OCI-LY1 (cell line): Measurements from ENCODE around the gene MON1A.

Experiments used
- H2AFZ ChIP-seq: fragments of 200-600 bp; sonication (generic), shearing (Covaris generic); 2 replicates; pipeline ENCODE4 v1.6.0; 2014; ENCODE audit warnings: antibody characterized with exemption, mild to moderate bottlenecking, low read length
- H3F3A ChIP-seq: fragments of 200-600 bp; sonication (generic), shearing (Covaris generic); 2 replicates; pipeline ENCODE4 v1.6.0; 2014; ENCODE audit warnings: mild to moderate bottlenecking, antibody characterized with exemption, low read length, moderate library complexity; ENCODE audit not compliant: insufficient read depth
- H3K27ac ChIP-seq: fragments of 200-600 bp; sonication (generic); 2 replicates; pipeline ENCODE4 v1.5.1; 2014; ENCODE audit warnings: low read length, mixed run types, mild to moderate bottlenecking, low read depth; ENCODE audit not compliant: poor library complexity, severe bottlenecking
- H3K27me3 ChIP-seq: fragments of 200-600 bp; sonication (generic); 2 replicates; pipeline ENCODE4 v1.6.0; 2014; ENCODE audit warnings: antibody characterized with exemption, mild to moderate bottlenecking, low read length, moderate library complexity; ENCODE audit not compliant: insufficient read depth
- H3K36me3 ChIP-seq: fragments of 200-600 bp; sonication (generic); 2 replicates; pipeline ENCODE4 v1.6.1; 2014; ENCODE audit warnings: mild to moderate bottlenecking, antibody characterized with exemption, low read length, moderate library complexity, mixed read lengths; ENCODE audit not compliant: insufficient read depth
- H3K4me1 ChIP-seq: fragments of 200-600 bp; sonication (generic); 2 replicates; pipeline ENCODE4 v1.5.1; 2014; ENCODE audit warnings: mild to moderate bottlenecking, low read length, moderate library complexity; ENCODE audit not compliant: insufficient read depth, severe bottlenecking
- H3K4me2 ChIP-seq: fragments of 200-600 bp; sonication (generic), shearing (Covaris generic); 2 replicates; pipeline ENCODE4 v1.6.1; 2014; ENCODE audit warnings: low read length
- H3K4me3 ChIP-seq: fragments of 200-600 bp; sonication (generic); 2 replicates; pipeline ENCODE4 v1.5.1; 2014; ENCODE audit warnings: low read length, low read depth, mild to moderate bottlenecking, mixed read lengths; ENCODE audit not compliant: poor library complexity, severe bottlenecking
- H3K79me2 ChIP-seq: fragments of 200-600 bp; shearing (Covaris generic); 2 replicates; pipeline ENCODE4 v1.6.1; 2016; ENCODE audit warnings: mixed run types, low read length, mixed read lengths; ENCODE audit not compliant: insufficient read depth
- H3K9ac ChIP-seq: fragments of 200-600 bp; sonication (generic), shearing (Covaris generic); 2 replicates; pipeline ENCODE4 v1.6.1; 2014; ENCODE audit warnings: mild to moderate bottlenecking, low read length, mixed read lengths
- H3K9me2 ChIP-seq: fragments of 200-600 bp; sonication (generic), shearing (Covaris generic); 2 replicates; pipeline ENCODE4 v1.6.1; 2014; ENCODE audit warnings: low read depth, mild to moderate bottlenecking, low read length, mixed read lengths
- H3K9me3 ChIP-seq: fragments of 200-600 bp; shearing (Covaris generic); 2 replicates; pipeline ENCODE4 v1.6.1; 2014; ENCODE audit warnings: low read length, mixed read lengths
- H4K20me1 ChIP-seq: fragments of 200-600 bp; sonication (generic), shearing (Covaris generic); 2 replicates; pipeline ENCODE4 v1.6.0; 2016; ENCODE audit warnings: mild to moderate bottlenecking, low read length; ENCODE audit not compliant: insufficient read depth
- EZH2 ChIP-seq: fragments of 200-600 bp; sonication (generic), shearing (Covaris generic); IDR thresholded peaks from 2 replicates; pipeline ENCODE4 v1.8.0; 2017; ENCODE audit warnings: borderline replicate concordance, mixed run types, mild to moderate bottlenecking, antibody characterized with exemption, low read length, moderate library complexity, mixed read lengths
- TF ChIP-seq, protein P1 (sequence below): fragments of 200-600 bp; sonication (generic), shearing (Covaris generic); IDR thresholded peaks from 2 replicates; pipeline ENCODE4 v1.5.1; 2017; ENCODE audit warnings: mild to moderate bottlenecking, antibody characterized with exemption, low read length, moderate library complexity, mixed read lengths

Gene MON1A

DNA sequence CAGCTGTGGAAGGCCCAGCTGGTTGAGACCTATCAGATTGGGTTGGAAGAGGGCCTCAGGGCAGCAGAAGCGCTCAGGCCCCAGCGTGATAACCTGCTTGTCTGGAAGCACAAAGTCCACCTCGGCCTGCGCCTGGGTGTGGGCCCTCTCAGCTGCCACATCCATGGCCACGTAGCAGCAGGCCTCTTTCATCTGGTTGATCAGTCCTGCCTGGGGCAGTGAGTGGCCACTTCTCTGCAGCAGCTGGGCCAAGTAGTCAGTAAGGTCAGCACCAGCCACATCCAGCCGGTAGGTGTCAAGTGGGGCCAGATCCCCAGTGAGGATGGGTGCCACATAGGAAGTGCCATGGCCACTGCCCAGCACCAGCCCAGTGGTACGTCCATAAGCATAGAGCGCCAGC, 56.0 kb downstream of the MON1A start:
- Histone ChIP-seq H3K4me3 (no peak overlapping the region), H3K9me3 (no peaks in the 10 kb centered on the region), H3K9ac (no peak overlapping the region), H3K4me1 (peaks cover 8% of the 10 kb centered on the region), H3K27me3 (no peaks in the 10 kb centered on the region), H3K36me3 (no peaks in the 10 kb centered on the region), H3F3A (no peaks in the 10 kb centered on the region), H3K79me2 (no peaks in the 10 kb centered on the region), H3K27ac (no peak overlapping the region), H2AFZ (no peak overlapping the region), H3K9me2 (no peaks in the 10 kb centered on the region), H3K4me2 (no peak overlapping the region), H4K20me1 (no peaks in the 10 kb centered on the region)
- TF ChIP-seq, protein P1, sequence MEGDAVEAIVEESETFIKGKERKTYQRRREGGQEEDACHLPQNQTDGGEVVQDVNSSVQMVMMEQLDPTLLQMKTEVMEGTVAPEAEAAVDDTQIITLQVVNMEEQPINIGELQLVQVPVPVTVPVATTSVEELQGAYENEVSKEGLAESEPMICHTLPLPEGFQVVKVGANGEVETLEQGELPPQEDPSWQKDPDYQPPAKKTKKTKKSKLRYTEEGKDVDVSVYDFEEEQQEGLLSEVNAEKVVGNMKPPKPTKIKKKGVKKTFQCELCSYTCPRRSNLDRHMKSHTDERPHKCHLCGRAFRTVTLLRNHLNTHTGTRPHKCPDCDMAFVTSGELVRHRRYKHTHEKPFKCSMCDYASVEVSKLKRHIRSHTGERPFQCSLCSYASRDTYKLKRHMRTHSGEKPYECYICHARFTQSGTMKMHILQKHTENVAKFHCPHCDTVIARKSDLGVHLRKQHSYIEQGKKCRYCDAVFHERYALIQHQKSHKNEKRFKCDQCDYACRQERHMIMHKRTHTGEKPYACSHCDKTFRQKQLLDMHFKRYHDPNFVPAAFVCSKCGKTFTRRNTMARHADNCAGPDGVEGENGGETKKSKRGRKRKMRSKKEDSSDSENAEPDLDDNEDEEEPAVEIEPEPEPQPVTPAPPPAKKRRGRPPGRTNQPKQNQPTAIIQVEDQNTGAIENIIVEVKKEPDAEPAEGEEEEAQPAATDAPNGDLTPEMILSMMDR, result no peak
- no peak for TF ChIP-seq EZH2

DNA sequence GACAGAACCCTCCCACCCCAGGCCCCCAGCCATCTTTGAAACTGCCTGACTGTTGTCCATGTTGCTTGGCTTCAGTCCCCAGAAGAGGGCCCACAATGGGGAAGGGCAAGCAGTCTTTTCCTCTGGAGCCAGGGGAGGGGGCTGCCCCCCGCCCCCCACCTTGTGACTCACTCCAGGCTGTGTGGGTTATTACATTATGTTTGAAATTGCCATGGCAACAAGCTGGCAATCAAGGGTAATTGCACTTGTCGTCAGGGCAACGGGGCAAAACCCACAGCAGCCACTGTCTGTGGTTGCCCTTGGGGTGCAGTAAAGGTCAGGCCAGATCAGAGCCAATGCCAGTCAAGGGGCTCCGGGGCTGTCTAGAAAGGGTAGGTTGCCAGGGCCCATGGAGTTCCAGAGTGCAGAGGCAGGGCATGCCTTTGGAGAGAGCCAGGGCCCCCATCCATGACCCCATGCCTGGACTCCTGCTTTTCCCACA, 56.8 kb downstream of the MON1A start:
- Histone ChIP-seq H3K27me3 (no peaks in the 10 kb centered on the region), H3K9ac (no peak overlapping the region), H3K4me3 (no peak overlapping the region), H3K36me3 (no peaks in the 10 kb centered on the region), H3K4me2 (no peak overlapping the region), H3K79me2 (no peaks in the 10 kb centered on the region), H3K9me3 (no peaks in the 10 kb centered on the region), H3F3A (no peaks in the 10 kb centered on the region), H2AFZ (no peak overlapping the region), H4K20me1 (no peaks in the 10 kb centered on the region), H3K9me2 (no peaks in the 10 kb centered on the region), H3K27ac (no peak overlapping the region), H3K4me1 (peaks cover 8% of the 10 kb centered on the region)
- TF ChIP-seq, protein P1, result no peak
- no peak for TF ChIP-seq EZH2

DNA sequence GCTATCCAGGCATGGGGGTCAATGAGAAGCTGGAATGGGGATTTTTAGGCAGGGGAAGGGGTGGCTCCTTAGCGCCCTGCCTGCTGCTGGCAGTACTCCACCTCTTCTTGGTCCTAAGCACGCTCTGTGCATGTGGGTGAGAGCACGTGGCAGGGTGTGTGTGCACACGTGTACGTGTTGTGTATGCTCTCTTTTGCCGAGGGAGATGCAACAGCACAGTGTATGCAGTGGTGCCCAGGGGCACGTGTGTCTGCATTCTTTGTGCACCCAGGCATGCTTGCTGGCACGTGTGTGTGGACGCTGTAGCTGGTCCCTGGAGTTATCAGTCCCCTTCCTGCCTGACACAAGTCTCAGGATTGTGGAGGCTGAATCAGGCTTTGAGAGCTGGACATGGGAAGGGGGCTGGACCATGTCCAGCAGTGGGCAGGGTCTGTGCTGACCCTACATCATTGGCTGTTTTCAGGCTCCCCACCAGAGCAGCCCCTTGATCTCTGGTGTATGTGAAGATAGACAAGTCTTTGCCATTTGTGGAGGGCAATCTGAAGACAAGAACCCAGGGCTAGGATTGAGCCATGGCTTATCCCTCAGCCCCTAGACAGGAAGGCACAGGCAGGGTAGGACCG, 58.0 kb downstream of the MON1A start:
- Histone ChIP-seq H3K36me3 (no peaks in the 10 kb centered on the region), H3K4me2 (no peak overlapping the region), H3K9me3 (no peaks in the 10 kb centered on the region), H3K79me2 (no peaks in the 10 kb centered on the region), H3F3A (no peaks in the 10 kb centered on the region), H3K9me2 (no peaks in the 10 kb centered on the region), H3K27ac (no peak overlapping the region), H2AFZ (no peak overlapping the region), H4K20me1 (no peaks in the 10 kb centered on the region), H3K9ac (no peak overlapping the region), H3K4me3 (no peak overlapping the region), H3K27me3 (no peaks in the 10 kb centered on the region), H3K4me1 (peaks cover 8% of the 10 kb centered on the region)
- no peak for TF ChIP-seq EZH2
